HepG2 (cell line): Measurements from ENCODE around the gene SCMH1. TPM values are rescaled to one million over a fixed set of nuclear protein-coding genes. Genes with fewer than 3 reads are reported as not detected.

Experiments
- CHD2 ChIP-seq: IDR thresholded peaks from 2 replicates; pipeline ENCODE4 v1.6.1; 2011; ENCODE audit warnings: low read depth, low read length, improper control_type of control experiment
- JUNB ChIP-seq: sonication (generic); formaldehyde crosslinking; IDR thresholded peaks from 2 replicates; pipeline ENCODE4 v1.8.0; 2022; ENCODE audit warnings: missing genetic modification reagents, mild to moderate bottlenecking, borderline replicate concordance
- PHB2 ChIP-seq: fragments of 450-650 bp; IDR thresholded peaks from 2 replicates; pipeline ENCODE4 v1.6.1; 2018; ENCODE audit not compliant: partially characterized antibody
- RBFOX2 ChIP-seq: fragments of 200-400 bp; formaldehyde crosslinking; IDR thresholded peaks from 2 replicates; pipeline ENCODE4 v1.6.1; 2017; ENCODE audit warnings: low read depth, mild to moderate bottlenecking, low read length
- RELA ChIP-seq: sonication (generic); formaldehyde crosslinking; IDR thresholded peaks from 2 replicates; pipeline ENCODE4 v1.4.0; 2020; ENCODE audit warnings: missing genetic modification reagents
- STAT5B ChIP-seq: sonication (generic); formaldehyde crosslinking; IDR thresholded peaks from 2 replicates; pipeline ENCODE4 v1.4.0; 2020; ENCODE audit warnings: missing genetic modification reagents
- TBX3 ChIP-seq: fragments of 450-650 bp; IDR thresholded peaks from 2 replicates; pipeline ENCODE4 v1.6.1; 2017; ENCODE audit warnings: antibody characterized with exemption, mild to moderate bottlenecking, inconsistent platforms, borderline replicate concordance
- ZMYM3 ChIP-seq: sonication (generic); formaldehyde crosslinking; IDR thresholded peaks from 2 replicates; pipeline ENCODE4 v1.5.1; 2020; ENCODE audit warnings: mild to moderate bottlenecking, missing genetic modification reagents
- ZNF121 ChIP-seq: sonication (generic); formaldehyde crosslinking; IDR thresholded peaks from 2 replicates; pipeline ENCODE4 v1.5.0; 2020; ENCODE audit warnings: mild to moderate bottlenecking, missing genetic modification reagents
- ZNF350 ChIP-seq: sonication (generic); formaldehyde crosslinking; IDR thresholded peaks from 2 replicates; pipeline ENCODE4 v1.4.0; 2020; ENCODE audit warnings: mild to moderate bottlenecking, low read depth, missing genetic modification reagents, borderline replicate concordance
- ZNF615 ChIP-seq: sonication (generic); formaldehyde crosslinking; IDR thresholded peaks from 2 replicates; pipeline ENCODE4 v1.5.0; 2020; ENCODE audit warnings: mild to moderate bottlenecking, missing genetic modification reagents, borderline replicate concordance
- ZNF777 ChIP-seq: sonication (generic); formaldehyde crosslinking; IDR thresholded peaks from 2 replicates; pipeline ENCODE4 v1.4.0; 2020; ENCODE audit warnings: missing genetic modification reagents
- ZNF788 ChIP-seq: sonication (generic); formaldehyde crosslinking; IDR thresholded peaks from 2 replicates; pipeline ENCODE4 v1.5.0; 2020; ENCODE audit warnings: mild to moderate bottlenecking, missing genetic modification reagents, borderline replicate concordance
- ZZZ3 ChIP-seq: sonication (generic); formaldehyde crosslinking; IDR thresholded peaks from 2 replicates; pipeline ENCODE4 v1.4.0; 2020; ENCODE audit warnings: missing genetic modification reagents, mild to moderate bottlenecking, borderline replicate concordance
- polyA plus RNA-seq, 8 experiments: library from polyadenylated mRNA; depleted of rRNA in 3 of 8; stranded (reverse) in 7 of 8; unstranded in 1 of 8; fragments of >200 nt; fragmentation: Illumina TruSeq in 4 of 8; extraction: Trizol in 4 of 8; gene quantifications; 2 replicates each; pipeline versions ENCODE4 v1.2.1 to v1.2.3, GENCODE V29; 2011 to 2016; ENCODE audit warnings: low read depth in 4 of 8, missing spikeins in 1 of 8, mixed read lengths in 1 of 8; ENCODE audit not compliant: insufficient read depth in 1 of 8
- total RNA-seq, 5 experiments: library from RNA; depleted of rRNA; stranded (reverse); fragments of >200 nt; fragmentation: Illumina TruSeq; extraction: Trizol; gene quantifications; 2 replicates each; pipeline ENCODE4 v1.2.3, GENCODE V29; 2016; ENCODE audit warnings: low read depth in 1 of 5
- TF ChIP-seq, protein P1 (sequence below): sonication (generic); formaldehyde crosslinking; IDR thresholded peaks from 2 replicates; pipeline ENCODE4 v1.9.0; 2022; ENCODE audit warnings: missing genetic modification reagents, mild to moderate bottlenecking, borderline replicate concordance
- TF ChIP-seq, protein P2 (sequence below): sonication (generic); formaldehyde crosslinking; IDR thresholded peaks from 2 replicates; pipeline ENCODE4 v1.5.1; 2020; ENCODE audit warnings: mild to moderate bottlenecking, missing genetic modification reagents, moderate library complexity
- TF ChIP-seq, protein P3 (sequence below): sonication (generic); formaldehyde crosslinking; IDR thresholded peaks from 2 replicates; pipeline ENCODE4; 2020; ENCODE audit warnings: missing genetic modification reagents, mild to moderate bottlenecking, borderline replicate concordance
- TF ChIP-seq, protein P4 (sequence below): sonication (generic); formaldehyde crosslinking; conservative IDR thresholded peaks from 2 replicates; pipeline ENCODE4 v1.4.0; 2020; ENCODE audit warnings: missing genetic modification reagents
- TF ChIP-seq, protein P5 (sequence below): sonication (generic); formaldehyde crosslinking; IDR thresholded peaks from 2 replicates; pipeline ENCODE4 v1.4.0; 2020; ENCODE audit warnings: missing genetic modification reagents, borderline replicate concordance
- TF ChIP-seq, protein P6 (sequence below): fragments of 450-650 bp; IDR thresholded peaks from 2 replicates; pipeline ENCODE4 v1.6.1; 2016

SCMH1 gene
- total and polyA plus RNA-seq, 2 of the 13 experiments (the other 11 are each of a cell fraction or from before 2014, with no cell fraction given), result 41.8 to 52.6 TPM

DNA sequence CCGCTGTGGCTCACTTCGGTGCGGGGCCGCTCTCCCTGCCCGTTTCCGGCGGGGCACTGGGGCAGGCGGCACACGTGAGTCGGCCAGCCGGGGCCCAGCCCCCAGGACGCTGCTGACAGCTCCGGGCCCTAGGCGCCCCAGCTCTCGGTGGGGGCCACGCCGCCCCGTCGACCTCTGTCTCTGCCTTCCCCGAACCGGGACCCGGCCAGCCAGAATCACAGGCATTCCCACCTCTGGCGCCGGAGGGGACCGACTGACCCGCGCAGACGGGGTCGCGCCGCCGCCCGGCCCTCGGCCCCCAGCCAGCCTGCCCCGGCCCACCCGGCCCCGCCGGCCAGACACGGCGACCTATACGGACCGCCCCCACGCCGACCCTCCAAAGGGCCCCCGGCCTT is 755 bp downstream of the SCMH1 start (continued):
- TF ChIP-seq JUNB (CRISPR knock-in tag) (no peak), PHB2 (no peak), ZMYM3 (no peak), ZZZ3 (CRISPR knock-in tag) (no peak), RELA (CRISPR knock-in tag) (no peak), ZNF350 (CRISPR knock-in tag) (no peak), STAT5B (CRISPR knock-in tag) (no peak), ZNF777 (CRISPR knock-in tag) (peak; percentile 67; the same call in 1 of the 2 replicates), ZNF121 (CRISPR knock-in tag) (no peak), ZNF615 (CRISPR knock-in tag) (no peak), RBFOX2 (peak; percentile 86), TBX3 (no peak), ZNF788 (no peak; the same call in 1 of the 2 replicates), CHD2 (no peak)
- TF ChIP-seq, protein P1, sequence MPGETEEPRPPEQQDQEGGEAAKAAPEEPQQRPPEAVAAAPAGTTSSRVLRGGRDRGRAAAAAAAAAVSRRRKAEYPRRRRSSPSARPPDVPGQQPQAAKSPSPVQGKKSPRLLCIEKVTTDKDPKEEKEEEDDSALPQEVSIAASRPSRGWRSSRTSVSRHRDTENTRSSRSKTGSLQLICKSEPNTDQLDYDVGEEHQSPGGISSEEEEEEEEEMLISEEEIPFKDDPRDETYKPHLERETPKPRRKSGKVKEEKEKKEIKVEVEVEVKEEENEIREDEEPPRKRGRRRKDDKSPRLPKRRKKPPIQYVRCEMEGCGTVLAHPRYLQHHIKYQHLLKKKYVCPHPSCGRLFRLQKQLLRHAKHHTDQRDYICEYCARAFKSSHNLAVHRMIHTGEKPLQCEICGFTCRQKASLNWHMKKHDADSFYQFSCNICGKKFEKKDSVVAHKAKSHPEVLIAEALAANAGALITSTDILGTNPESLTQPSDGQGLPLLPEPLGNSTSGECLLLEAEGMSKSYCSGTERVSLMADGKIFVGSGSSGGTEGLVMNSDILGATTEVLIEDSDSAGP (CRISPR knock-in tag), result 0 out of 2 replicates have a peak, but pooled peaks have one; percentile 43
- TF ChIP-seq, protein P2, sequence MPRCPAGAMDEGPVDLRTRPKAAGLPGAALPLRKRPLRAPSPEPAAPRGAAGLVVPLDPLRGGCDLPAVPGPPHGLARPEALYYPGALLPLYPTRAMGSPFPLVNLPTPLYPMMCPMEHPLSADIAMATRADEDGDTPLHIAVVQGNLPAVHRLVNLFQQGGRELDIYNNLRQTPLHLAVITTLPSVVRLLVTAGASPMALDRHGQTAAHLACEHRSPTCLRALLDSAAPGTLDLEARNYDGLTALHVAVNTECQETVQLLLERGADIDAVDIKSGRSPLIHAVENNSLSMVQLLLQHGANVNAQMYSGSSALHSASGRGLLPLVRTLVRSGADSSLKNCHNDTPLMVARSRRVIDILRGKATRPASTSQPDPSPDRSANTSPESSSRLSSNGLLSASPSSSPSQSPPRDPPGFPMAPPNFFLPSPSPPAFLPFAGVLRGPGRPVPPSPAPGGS (CRISPR knock-in tag), result no peak
- TF ChIP-seq, protein P3, sequence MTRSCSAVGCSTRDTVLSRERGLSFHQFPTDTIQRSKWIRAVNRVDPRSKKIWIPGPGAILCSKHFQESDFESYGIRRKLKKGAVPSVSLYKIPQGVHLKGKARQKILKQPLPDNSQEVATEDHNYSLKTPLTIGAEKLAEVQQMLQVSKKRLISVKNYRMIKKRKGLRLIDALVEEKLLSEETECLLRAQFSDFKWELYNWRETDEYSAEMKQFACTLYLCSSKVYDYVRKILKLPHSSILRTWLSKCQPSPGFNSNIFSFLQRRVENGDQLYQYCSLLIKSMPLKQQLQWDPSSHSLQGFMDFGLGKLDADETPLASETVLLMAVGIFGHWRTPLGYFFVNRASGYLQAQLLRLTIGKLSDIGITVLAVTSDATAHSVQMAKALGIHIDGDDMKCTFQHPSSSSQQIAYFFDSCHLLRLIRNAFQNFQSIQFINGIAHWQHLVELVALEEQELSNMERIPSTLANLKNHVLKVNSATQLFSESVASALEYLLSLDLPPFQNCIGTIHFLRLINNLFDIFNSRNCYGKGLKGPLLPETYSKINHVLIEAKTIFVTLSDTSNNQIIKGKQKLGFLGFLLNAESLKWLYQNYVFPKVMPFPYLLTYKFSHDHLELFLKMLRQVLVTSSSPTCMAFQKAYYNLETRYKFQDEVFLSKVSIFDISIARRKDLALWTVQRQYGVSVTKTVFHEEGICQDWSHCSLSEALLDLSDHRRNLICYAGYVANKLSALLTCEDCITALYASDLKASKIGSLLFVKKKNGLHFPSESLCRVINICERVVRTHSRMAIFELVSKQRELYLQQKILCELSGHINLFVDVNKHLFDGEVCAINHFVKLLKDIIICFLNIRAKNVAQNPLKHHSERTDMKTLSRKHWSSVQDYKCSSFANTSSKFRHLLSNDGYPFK, result no peak
- TF ChIP-seq, protein P4, sequence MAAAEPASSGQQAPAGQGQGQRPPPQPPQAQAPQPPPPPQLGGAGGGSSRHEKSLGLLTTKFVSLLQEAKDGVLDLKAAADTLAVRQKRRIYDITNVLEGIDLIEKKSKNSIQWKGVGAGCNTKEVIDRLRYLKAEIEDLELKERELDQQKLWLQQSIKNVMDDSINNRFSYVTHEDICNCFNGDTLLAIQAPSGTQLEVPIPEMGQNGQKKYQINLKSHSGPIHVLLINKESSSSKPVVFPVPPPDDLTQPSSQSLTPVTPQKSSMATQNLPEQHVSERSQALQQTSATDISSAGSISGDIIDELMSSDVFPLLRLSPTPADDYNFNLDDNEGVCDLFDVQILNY, result no peak
- TF ChIP-seq, protein P5, sequence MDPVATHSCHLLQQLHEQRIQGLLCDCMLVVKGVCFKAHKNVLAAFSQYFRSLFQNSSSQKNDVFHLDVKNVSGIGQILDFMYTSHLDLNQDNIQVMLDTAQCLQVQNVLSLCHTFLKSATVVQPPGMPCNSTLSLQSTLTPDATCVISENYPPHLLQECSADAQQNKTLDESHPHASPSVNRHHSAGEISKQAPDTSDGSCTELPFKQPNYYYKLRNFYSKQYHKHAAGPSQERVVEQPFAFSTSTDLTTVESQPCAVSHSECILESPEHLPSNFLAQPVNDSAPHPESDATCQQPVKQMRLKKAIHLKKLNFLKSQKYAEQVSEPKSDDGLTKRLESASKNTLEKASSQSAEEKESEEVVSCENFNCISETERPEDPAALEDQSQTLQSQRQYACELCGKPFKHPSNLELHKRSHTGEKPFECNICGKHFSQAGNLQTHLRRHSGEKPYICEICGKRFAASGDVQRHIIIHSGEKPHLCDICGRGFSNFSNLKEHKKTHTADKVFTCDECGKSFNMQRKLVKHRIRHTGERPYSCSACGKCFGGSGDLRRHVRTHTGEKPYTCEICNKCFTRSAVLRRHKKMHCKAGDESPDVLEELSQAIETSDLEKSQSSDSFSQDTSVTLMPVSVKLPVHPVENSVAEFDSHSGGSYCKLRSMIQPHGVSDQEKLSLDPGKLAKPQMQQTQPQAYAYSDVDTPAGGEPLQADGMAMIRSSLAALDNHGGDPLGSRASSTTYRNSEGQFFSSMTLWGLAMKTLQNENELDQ (CRISPR knock-in tag), result no peak
- TF ChIP-seq, protein P6, sequence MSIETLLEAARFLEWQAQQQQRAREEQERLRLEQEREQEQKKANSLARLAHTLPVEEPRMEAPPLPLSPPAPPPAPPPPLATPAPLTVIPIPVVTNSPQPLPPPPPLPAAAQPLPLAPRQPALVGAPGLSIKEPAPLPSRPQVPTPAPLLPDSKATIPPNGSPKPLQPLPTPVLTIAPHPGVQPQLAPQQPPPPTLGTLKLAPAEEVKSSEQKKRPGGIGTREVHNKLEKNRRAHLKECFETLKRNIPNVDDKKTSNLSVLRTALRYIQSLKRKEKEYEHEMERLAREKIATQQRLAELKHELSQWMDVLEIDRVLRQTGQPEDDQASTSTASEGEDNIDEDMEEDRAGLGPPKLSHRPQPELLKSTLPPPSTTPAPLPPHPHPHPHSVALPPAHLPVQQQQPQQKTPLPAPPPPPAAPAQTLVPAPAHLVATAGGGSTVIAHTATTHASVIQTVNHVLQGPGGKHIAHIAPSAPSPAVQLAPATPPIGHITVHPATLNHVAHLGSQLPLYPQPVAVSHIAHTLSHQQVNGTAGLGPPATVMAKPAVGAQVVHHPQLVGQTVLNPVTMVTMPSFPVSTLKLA, result peak; percentile 30; the same call in 1 of the 2 replicates
